ENCODE data around the gene NOVA1.

The NOVA1 gene

DNA sequence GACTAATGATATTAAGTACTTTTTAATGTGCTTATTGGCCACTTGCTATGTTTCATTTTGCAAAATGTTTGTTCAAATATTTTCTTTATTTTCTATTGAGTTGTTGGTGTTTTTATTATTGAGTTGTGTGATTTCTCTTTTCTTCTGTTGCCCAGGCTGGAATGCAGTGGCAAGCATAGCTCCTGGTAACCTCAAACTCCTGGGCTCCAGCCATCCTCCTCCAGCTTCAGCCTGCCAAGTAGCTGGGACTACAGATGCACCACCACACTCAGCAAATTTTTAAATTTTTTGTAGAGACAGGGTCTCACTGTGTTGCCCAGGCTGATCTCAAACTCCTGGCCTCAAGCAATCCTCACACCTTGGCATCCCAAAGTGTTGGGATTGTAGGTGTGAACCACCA lies 199.2 kb downstream of the NOVA1 start:
- Histone ChIP-seq H3K9ac (ENCODE audit: low read depth, low read length) (no peak overlapping the region), H3K27me3 (ENCODE audit: insufficient read depth, low read length) (no peaks in the 10 kb centered on the region), H3K9me3 (ENCODE audit: insufficient read depth, low read depth, low read length) (no peaks in the 10 kb centered on the region), H3K36me3 (ENCODE audit: insufficient read depth, low read depth, low read length) (no peaks in the 10 kb centered on the region), H3K4me3 (ENCODE audit: low read length) (no peak overlapping the region), H3K27ac (ENCODE audit: low read length) (no peak overlapping the region), H3K4me1 (ENCODE audit: insufficient read depth, low read length) (peaks cover 22% of the 10 kb centered on the region)

All from iPS-20b (cell line).